Neural progenitor cell (in vitro differentiated cells): ENCODE results near the gene RBM33.

ENCODE experiments used
- EZH2 ChIP-seq: fragments of 200-600 bp; sonication (generic); IDR thresholded peaks from 2 replicates; pipeline ENCODE4 v1.6.1; 2017; ENCODE audit warnings: antibody characterized with exemption, mild to moderate bottlenecking, moderate library complexity
- EZH2phosphoT487 ChIP-seq: fragments of 200-600 bp; sonication (generic); IDR thresholded peaks from 2 replicates; pipeline ENCODE4 v1.6.1; 2017; ENCODE audit warnings: antibody characterized with exemption
- TF ChIP-seq, protein P1 (sequence below): fragments of 200-600 bp; sonication (generic); IDR thresholded peaks from 2 replicates; pipeline ENCODE4 v1.5.1; 2017; ENCODE audit warnings: antibody characterized with exemption, mild to moderate bottlenecking

DNA sequence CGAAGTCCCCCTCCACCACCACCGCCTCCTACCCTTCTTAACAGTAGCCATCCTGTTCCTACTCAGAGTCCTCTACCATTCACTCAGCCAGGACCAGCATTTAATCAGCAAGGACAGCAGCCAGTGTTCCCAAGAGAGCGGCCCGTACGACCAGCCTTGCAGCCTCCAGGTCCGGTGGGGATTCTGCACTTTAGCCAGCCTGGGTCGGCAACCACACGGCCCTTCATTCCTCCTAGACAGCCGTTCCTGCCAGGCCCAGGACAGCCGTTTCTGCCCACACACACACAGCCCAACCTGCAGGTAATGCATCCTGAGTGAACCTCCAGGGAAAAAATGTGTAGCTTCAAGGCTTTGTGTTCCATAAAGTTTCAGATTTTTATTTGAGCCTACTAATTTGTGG, 93.6 kb downstream of the RBM33 start:
- TF ChIP-seq EZH2phosphoT487 (no peak), EZH2 (no peak)
- TF ChIP-seq, protein P1, sequence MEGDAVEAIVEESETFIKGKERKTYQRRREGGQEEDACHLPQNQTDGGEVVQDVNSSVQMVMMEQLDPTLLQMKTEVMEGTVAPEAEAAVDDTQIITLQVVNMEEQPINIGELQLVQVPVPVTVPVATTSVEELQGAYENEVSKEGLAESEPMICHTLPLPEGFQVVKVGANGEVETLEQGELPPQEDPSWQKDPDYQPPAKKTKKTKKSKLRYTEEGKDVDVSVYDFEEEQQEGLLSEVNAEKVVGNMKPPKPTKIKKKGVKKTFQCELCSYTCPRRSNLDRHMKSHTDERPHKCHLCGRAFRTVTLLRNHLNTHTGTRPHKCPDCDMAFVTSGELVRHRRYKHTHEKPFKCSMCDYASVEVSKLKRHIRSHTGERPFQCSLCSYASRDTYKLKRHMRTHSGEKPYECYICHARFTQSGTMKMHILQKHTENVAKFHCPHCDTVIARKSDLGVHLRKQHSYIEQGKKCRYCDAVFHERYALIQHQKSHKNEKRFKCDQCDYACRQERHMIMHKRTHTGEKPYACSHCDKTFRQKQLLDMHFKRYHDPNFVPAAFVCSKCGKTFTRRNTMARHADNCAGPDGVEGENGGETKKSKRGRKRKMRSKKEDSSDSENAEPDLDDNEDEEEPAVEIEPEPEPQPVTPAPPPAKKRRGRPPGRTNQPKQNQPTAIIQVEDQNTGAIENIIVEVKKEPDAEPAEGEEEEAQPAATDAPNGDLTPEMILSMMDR: no peak
